ENCODE results near the gene TP53BP2.

Gene TP53BP2

GRCh38 chr1:223837206-223837605, 8.5 kb downstream of the TP53BP2 start:
- no peak for DNase-seq (ENCODE audit: low read depth)
- in situ Hi-C loops (cut with HindIII; ENCODE audit: low sequenced_read_pairs) = no loop called here
- TF ChIP-seq CTCF (IDR thresholded peaks at IDR 0.05; ENCODE audit: low read depth, low read length, missing control alignments) = no peak
- H3K4me3 ChIP-seq (ENCODE audit: low read depth, low read length) = no peak overlapping the region

GRCh38 chr1:223836586-223836985, 9.2 kb downstream of the TP53BP2 start:
- DNase-seq (ENCODE audit: low read depth) = no peak
- in situ Hi-C loops (cut with HindIII; ENCODE audit: low sequenced_read_pairs) = no loop called here
- no peak overlapping the region for H3K4me3 ChIP-seq (ENCODE audit: low read depth, low read length)
- TF ChIP-seq CTCF (IDR thresholded peaks at IDR 0.05; ENCODE audit: low read depth, low read length, missing control alignments) = no peak

GRCh38 chr1:223835754-223836153, 10.0 kb downstream of the TP53BP2 start:
- DNase-seq (ENCODE audit: low read depth) = no peak
- in situ Hi-C loops (cut with HindIII; ENCODE audit: low sequenced_read_pairs) = no loop called here
- no peak for TF ChIP-seq CTCF (IDR thresholded peaks at IDR 0.05; ENCODE audit: low read depth, low read length, missing control alignments)
- H3K4me3 ChIP-seq (ENCODE audit: low read depth, low read length) = no peak overlapping the region

- no peak for TF ChIP-seq CTCF (IDR thresholded peaks at IDR 0.05; ENCODE audit: low read depth, low read length, missing control alignments)
- in situ Hi-C loops (cut with HindIII; ENCODE audit: low sequenced_read_pairs) = no loop called here
- H3K4me3 ChIP-seq (ENCODE audit: low read depth, low read length) = no peak overlapping the region
- no peak for DNase-seq (ENCODE audit: low read depth)
Observed at GRCh38 chr1:223834660-223835263, 11.0 kb downstream of the TP53BP2 start.

- H3K4me3 ChIP-seq (ENCODE audit: low read depth, low read length) = no peak overlapping the region
- TF ChIP-seq CTCF (IDR thresholded peaks at IDR 0.05; ENCODE audit: low read depth, low read length, missing control alignments) = no peak
- DNase-seq (ENCODE audit: low read depth) = no peak
- in situ Hi-C loops (cut with HindIII; ENCODE audit: low sequenced_read_pairs) = no loop called here
Observed at GRCh38 chr1:223833948-223834347, 11.8 kb downstream of the TP53BP2 start.

- in situ Hi-C loops (cut with HindIII; ENCODE audit: low sequenced_read_pairs) = no loop called here
- DNase-seq (ENCODE audit: low read depth) = no peak
- no peak overlapping the region for H3K4me3 ChIP-seq (ENCODE audit: low read depth, low read length)
- TF ChIP-seq CTCF (IDR thresholded peaks at IDR 0.05; ENCODE audit: low read depth, low read length, missing control alignments) = no peak
Observed at GRCh38 chr1:223832637-223832943, 13.2 kb downstream of the TP53BP2 start.

Data from astrocyte of the cerebellum (primary cell).